AG08396 (cell line): ENCODE results near the gene PROK1.

Experiments used
- DNase-seq: peaks from one replicate; pipeline ENCODE4 v3.0.0; 2012; ENCODE audit warnings: low spot score, mixed read lengths

The PROK1 gene

GRCh38 chr1:110465038-110465813 is 14.3 kb downstream of the PROK1 start:
- DNase-seq, result no peak

- DNase-seq, result no peak
Measured at GRCh38 chr1:110465814-110466380, 14.9 kb downstream of the PROK1 start.

- DNase-seq, result no peak
Measured at GRCh38 chr1:110466646-110467280, 15.8 kb downstream of the PROK1 start.

- DNase-seq, result no peak
Measured at GRCh38 chr1:110471131-110471530, 20.2 kb downstream of the PROK1 start.

- no peak for DNase-seq
Measured at GRCh38 chr1:110472546-110472945, 21.6 kb downstream of the PROK1 start.

GRCh38 chr1:110474444-110474843 is 23.5 kb downstream of the PROK1 start:
- DNase-seq, result no peak

GRCh38 chr1:110475362-110476027 is 24.5 kb downstream of the PROK1 start:
- no peak for DNase-seq

GRCh38 chr1:110476028-110476765 is 25.2 kb downstream of the PROK1 start:
- DNase-seq, result no peak

- DNase-seq, result peak; percentile 63
Measured at GRCh38 chr1:110477041-110477440, 26.1 kb downstream of the PROK1 start.

- DNase-seq, result peak; percentile 37
Measured at GRCh38 chr1:110477445-110477957, 26.6 kb downstream of the PROK1 start.

- no peak for DNase-seq
Measured at GRCh38 chr1:110477967-110478640, 27.2 kb downstream of the PROK1 start.

- DNase-seq, result no peak
Measured at GRCh38 chr1:110478886-110479285, 27.9 kb downstream of the PROK1 start.

- no peak for DNase-seq
Measured at GRCh38 chr1:110480356-110481096, 29.6 kb downstream of the PROK1 start.

GRCh38 chr1:110481968-110482623 is 31.1 kb downstream of the PROK1 start:
- DNase-seq, result no peak

GRCh38 chr1:110482662-110483307 is 31.8 kb downstream of the PROK1 start:
- no peak for DNase-seq

GRCh38 chr1:110483308-110483685 is 32.3 kb downstream of the PROK1 start:
- no peak for DNase-seq

- no peak for DNase-seq
Measured at GRCh38 chr1:110484801-110485200, 33.9 kb downstream of the PROK1 start.

- no peak for DNase-seq
Measured at GRCh38 chr1:110485725-110486124, 34.8 kb downstream of the PROK1 start.

- no peak for DNase-seq
Measured at GRCh38 chr1:110487726-110488125, 36.8 kb downstream of the PROK1 start.

- no peak for DNase-seq
Measured at GRCh38 chr1:110488161-110488560, 37.2 kb downstream of the PROK1 start.
